GM12801 (cell line): ENCODE measurements around the gene ZNF277.

Experiments
- TF ChIP-seq, protein P1 (sequence below): IDR thresholded peaks from one replicate; pipeline ENCODE4 v1.5.1; 2011; ENCODE audit warnings: control low read depth; ENCODE audit not compliant: insufficient read length; ENCODE audit errors: extremely low read depth

Gene ZNF277

DNA sequence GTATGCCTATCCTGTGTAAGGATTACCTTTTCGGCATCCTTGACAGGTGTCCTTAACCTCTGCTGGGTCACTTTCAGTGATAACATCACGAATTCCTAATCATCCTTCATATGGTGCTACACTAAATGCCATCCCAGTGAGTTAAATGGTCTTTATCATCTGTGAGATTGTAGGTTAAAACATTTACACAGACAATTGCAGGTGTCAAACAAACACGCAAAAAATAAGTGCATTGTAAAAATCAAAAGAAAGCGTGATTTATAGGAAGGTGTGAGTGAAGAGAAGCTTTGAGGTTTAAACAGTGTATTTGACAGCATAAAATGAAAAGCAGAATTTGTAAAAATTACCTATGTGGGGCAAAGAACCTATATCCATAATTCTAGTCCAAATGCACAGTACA lies 132.3 kb downstream of the ZNF277 start:
- TF ChIP-seq, protein P1, sequence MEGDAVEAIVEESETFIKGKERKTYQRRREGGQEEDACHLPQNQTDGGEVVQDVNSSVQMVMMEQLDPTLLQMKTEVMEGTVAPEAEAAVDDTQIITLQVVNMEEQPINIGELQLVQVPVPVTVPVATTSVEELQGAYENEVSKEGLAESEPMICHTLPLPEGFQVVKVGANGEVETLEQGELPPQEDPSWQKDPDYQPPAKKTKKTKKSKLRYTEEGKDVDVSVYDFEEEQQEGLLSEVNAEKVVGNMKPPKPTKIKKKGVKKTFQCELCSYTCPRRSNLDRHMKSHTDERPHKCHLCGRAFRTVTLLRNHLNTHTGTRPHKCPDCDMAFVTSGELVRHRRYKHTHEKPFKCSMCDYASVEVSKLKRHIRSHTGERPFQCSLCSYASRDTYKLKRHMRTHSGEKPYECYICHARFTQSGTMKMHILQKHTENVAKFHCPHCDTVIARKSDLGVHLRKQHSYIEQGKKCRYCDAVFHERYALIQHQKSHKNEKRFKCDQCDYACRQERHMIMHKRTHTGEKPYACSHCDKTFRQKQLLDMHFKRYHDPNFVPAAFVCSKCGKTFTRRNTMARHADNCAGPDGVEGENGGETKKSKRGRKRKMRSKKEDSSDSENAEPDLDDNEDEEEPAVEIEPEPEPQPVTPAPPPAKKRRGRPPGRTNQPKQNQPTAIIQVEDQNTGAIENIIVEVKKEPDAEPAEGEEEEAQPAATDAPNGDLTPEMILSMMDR: no peak

DNA sequence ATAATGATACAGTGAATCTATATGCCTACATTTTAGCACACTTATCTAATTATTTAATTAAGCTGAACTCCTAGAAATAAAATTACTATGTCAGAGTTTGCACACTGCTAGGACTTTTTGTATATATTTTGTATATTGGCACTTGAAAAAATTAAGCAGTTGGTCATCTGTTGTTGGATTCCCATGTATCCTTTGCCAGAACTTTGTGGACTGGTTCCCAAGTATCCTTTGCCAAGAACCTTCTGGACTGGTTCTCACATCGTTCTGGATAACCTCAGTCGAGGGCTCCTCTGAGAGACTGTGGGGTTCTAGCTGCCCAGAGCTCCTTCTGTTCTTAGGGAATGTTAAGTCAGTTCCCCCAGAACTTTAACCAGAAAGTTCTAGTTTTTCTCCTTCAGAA lies 135.0 kb downstream of the ZNF277 start:
- TF ChIP-seq, protein P1: no peak

DNA sequence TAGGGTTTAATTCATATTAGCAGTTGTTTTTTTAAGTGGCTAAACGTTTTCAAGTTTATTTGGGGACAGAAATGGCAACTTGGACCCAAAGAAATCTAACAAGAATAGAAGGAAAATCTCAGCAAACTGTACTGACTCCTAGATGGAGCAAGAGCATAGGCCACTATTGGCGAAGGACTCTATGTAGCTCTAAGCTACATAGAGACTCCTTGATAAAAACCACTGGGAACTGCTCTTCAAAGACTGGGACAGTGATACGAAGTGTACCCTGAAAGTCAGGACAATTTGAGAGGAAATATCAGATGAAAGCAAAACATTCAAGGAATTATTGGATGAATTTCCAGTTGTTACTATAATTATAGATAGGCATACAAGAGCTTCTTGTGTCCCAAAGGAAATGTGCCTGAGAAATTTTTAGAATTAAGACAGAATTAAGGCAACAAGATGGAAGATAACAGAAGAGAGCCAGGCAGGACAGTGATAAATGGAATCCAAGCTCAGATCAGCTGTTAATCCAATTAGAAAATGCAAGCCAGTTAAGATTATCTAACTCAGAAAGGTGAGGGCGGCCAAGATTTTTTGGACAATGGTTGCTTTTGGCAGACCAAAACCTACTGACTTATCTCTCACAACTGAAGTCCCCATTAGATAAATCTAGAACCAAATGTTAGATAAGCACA lies 140.0 kb downstream of the ZNF277 start:
- TF ChIP-seq, protein P1: no peak

DNA sequence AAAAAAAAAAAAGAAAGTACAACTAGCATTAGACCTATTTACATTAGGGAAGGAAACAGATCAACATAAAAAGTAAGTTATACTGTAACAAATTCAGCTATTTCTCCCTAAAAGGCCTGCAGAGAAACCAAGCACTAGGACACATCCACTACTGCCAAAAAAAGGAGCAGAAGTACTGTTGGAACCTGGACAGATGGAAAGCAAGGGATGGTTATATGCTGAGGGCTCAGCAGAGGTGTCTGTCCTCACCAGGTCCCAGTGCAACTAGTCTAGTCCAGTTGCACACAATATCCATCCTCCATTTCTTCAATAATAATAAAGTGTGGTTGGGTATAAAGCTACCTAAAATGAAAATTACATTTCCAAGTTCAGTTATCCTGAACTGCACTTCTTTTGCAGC lies 140.6 kb downstream of the ZNF277 start:
- TF ChIP-seq, protein P1: no peak

DNA sequence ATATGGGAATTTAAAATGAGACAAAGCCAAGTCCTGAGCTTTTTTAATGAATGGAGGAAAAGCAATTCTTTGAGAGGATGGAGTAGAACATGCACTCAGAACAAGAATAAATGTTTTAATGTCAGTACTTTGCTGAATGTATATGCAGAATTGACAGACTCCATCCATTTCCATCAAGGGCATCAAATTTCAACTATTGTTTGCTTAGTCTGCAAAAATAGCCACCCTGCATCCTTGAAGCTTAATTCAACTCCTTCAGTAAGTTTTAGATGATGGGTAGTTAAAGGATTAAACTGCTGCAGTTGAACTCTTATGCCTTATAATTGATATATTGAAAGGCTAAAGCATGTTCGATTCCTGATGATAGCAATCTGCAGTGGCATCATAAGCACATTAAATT lies 144.1 kb downstream of the ZNF277 start:
- TF ChIP-seq, protein P1: no peak

DNA sequence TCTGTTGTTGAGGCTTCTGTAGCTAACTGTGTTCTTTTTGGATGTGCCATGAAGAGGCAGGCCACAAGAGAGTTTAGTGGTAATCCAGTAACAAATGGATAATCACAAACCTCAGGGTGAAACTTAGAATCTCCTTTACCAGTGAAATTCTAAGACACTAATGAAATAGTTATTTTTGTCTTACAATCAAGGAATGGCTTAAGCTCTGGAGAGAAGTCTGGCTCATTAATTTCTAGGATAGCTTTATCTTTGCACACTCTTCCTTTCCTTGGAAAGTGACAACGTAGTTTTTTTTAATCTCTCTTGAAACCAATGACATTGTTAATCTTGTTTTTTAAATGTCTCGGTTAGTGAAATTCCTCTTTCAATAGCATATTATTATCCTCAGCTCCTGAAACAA lies 150.1 kb downstream of the ZNF277 start:
- TF ChIP-seq, protein P1: no peak

DNA sequence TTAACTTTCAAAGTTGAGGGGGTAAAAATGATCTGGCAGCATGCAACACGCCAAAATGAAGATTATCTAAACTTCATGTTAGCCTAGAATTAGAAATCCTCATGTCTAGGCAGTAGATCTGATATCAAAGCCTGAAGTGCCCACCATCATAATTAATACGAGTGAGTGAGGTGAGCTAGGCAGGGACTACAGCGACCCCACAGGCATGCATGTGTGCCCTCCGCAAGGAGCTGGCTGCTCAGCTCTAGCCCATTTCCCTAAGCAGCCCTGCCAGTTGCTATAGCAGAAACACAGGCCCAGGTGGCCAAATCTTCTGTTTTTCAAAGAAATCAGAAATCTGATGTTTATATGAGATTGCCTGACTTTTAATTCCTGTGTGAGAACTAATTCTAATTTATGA lies 150.6 kb downstream of the ZNF277 start:
- TF ChIP-seq, protein P1: no peak
